KMS-11 (cell line): Measurements from ENCODE around the gene PSG4.
"Not testable (repeated sequence)": the region's sequence is repeated elsewhere in the genome, so short reads cannot be mapped to it uniquely, and the experiment has no call there.

Experiments used
- H2AFZ ChIP-seq: fragments of 200-600 bp; sonication (generic); 2 replicates; pipeline ENCODE4 v1.6.1; 2016; ENCODE audit warnings: antibody characterized with exemption, mixed run types, low read depth
- H3K27ac ChIP-seq: fragments of 200-600 bp; sonication (generic); 2 replicates; pipeline ENCODE4 v1.6.1; 2016; ENCODE audit warnings: mild to moderate bottlenecking, mixed run types
- H3K27me3 ChIP-seq: fragments of 200-600 bp; sonication (generic); 2 replicates; pipeline ENCODE4 v1.6.1; 2017; ENCODE audit warnings: mild to moderate bottlenecking, low read depth, mixed run types, moderate library complexity; ENCODE audit not compliant: insufficient read depth
- H3K36me3 ChIP-seq: fragments of 200-600 bp; sonication (generic); 2 replicates; pipeline ENCODE4 v1.6.1; 2017; ENCODE audit warnings: mild to moderate bottlenecking, mixed run types; ENCODE audit not compliant: insufficient read depth
- H3K4me1 ChIP-seq: fragments of 200-600 bp; sonication (generic); 2 replicates; pipeline ENCODE4 v1.6.1; 2016; ENCODE audit warnings: mild to moderate bottlenecking, low read depth, mixed run types; ENCODE audit not compliant: poor library complexity, severe bottlenecking
- H3K4me2 ChIP-seq: fragments of 200-600 bp; sonication (generic); 2 replicates; pipeline ENCODE4 v1.7.0; 2016; ENCODE audit warnings: mild to moderate bottlenecking, mixed run types
- H3K4me3 ChIP-seq: fragments of 200-600 bp; sonication (generic); IDR thresholded peaks from 2 replicates; pipeline ENCODE4 v1.6.1; 2017; ENCODE audit warnings: low read depth, low read length, mixed read lengths; ENCODE audit not compliant: insufficient read depth
- H3K79me2 ChIP-seq: fragments of 200-600 bp; sonication (generic); 2 replicates; pipeline ENCODE4 v1.6.1; 2016; ENCODE audit warnings: low read depth, mixed run types; ENCODE audit not compliant: insufficient read depth
- H3K9ac ChIP-seq: fragments of 200-600 bp; sonication (generic); 2 replicates; pipeline ENCODE4 v1.6.1; 2016; ENCODE audit warnings: mild to moderate bottlenecking, mixed run types
- H4K20me1 ChIP-seq: fragments of 200-600 bp; sonication (generic); 2 replicates; pipeline ENCODE4 v1.6.1; 2016; ENCODE audit warnings: mild to moderate bottlenecking, mixed run types; ENCODE audit not compliant: insufficient read depth
- TF ChIP-seq, protein P1 (sequence below): fragments of 200-600 bp; sonication (generic); conservative IDR thresholded peaks from 2 replicates; pipeline ENCODE4 v1.6.1; 2017; ENCODE audit warnings: low read depth, mild to moderate bottlenecking, antibody characterized with exemption, low read length, moderate library complexity, mixed read lengths

The PSG4 gene

DNA sequence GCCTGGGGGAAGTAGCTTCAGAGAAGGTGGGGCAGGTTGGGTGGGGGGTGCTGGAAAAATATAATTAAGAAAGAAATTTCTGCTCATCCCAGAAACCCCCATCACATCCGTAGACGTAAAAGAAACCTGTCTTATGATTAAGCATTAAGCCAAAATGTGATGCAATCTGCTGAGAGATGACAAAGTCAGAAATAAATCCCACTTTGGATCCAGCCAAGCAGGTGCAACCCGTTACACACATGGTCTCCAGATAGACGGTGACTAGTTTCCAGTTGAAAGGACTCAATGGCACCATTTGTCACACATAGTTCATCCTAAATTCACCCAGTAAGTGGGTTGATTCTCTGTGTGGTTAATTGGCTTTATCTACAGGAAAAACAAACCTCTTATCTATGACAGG, 53.2 kb downstream of the PSG4 start:
- Histone ChIP-seq H3K27ac (no peak overlapping the region), H3K79me2 (no peaks in the 10 kb centered on the region), H3K36me3 (no peaks in the 10 kb centered on the region), H3K4me2 (no peak overlapping the region), H2AFZ (no peak overlapping the region), H4K20me1 (no peaks in the 10 kb centered on the region), H3K4me1 (no peaks in the 10 kb centered on the region), H3K27me3 (no peaks in the 10 kb centered on the region), H3K9ac (no peak overlapping the region), H3K4me3 (no peak overlapping the region)
- TF ChIP-seq, protein P1, sequence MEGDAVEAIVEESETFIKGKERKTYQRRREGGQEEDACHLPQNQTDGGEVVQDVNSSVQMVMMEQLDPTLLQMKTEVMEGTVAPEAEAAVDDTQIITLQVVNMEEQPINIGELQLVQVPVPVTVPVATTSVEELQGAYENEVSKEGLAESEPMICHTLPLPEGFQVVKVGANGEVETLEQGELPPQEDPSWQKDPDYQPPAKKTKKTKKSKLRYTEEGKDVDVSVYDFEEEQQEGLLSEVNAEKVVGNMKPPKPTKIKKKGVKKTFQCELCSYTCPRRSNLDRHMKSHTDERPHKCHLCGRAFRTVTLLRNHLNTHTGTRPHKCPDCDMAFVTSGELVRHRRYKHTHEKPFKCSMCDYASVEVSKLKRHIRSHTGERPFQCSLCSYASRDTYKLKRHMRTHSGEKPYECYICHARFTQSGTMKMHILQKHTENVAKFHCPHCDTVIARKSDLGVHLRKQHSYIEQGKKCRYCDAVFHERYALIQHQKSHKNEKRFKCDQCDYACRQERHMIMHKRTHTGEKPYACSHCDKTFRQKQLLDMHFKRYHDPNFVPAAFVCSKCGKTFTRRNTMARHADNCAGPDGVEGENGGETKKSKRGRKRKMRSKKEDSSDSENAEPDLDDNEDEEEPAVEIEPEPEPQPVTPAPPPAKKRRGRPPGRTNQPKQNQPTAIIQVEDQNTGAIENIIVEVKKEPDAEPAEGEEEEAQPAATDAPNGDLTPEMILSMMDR: no peak

DNA sequence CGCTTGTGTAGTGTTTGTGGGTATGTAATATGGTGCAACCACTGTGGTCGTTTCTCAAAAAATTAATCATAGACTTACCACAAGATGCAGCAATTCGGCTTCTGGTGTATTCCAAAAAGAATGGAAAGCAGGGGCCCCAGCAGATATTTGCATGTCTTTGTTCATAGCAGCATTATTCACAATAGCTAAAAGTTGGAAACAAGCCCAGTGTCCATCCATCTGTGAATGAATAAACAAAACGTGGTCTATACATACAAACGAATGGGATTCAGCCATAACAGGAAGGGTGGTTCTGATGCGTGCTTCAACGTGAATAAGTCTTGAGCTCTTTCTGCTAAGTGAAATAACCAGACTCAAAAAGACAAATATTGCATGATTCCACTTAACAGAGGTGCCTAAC, 55.6 kb downstream of the PSG4 start:
- H3K9ac ChIP-seq, H3K27me3 ChIP-seq, H2AFZ ChIP-seq, H3K4me1 ChIP-seq, H3K27ac ChIP-seq, H4K20me1 ChIP-seq, H3K4me2 ChIP-seq, H3K79me2 ChIP-seq, H3K36me3 ChIP-seq, H3K4me3 ChIP-seq: not testable (repeated sequence)

DNA sequence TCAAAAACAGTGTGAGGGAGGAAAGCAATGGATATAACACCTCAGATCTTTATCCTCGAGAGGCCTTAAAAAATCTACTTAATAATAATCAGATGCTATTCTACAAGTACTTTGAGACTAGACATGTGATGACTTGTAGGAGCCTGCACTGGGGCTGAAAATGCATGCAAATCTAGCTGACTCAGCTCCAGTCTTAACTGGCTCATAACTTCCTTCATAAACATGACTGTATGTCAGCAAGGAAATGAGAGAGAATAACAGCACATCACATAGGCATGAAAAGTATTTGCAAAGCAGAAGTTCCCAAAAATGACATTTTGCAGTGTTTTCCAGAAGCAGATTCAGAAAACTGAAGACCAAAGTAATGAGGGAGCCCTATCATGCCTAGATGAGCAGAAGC, 57.2 kb downstream of the PSG4 start:
- no peak overlapping the region for H3K4me3 ChIP-seq
- no peaks in the 10 kb centered on the region for H3K4me1 ChIP-seq
- no peak overlapping the region for H2AFZ ChIP-seq
- no peak overlapping the region for H3K9ac ChIP-seq
- no peaks in the 10 kb centered on the region for H4K20me1 ChIP-seq
- H3K27me3 ChIP-seq: no peaks in the 10 kb centered on the region
- no peaks in the 10 kb centered on the region for H3K36me3 ChIP-seq
- TF ChIP-seq, protein P1: no peak
- H3K27ac ChIP-seq: no peak overlapping the region
- no peaks in the 10 kb centered on the region for H3K79me2 ChIP-seq
- no peak overlapping the region for H3K4me2 ChIP-seq
